ENCODE results near the gene UGT8.
"Not testable (repeated sequence)": the region's sequence is repeated elsewhere in the genome, so short reads cannot be mapped to it uniquely, and the experiment has no call there.

Gene UGT8

GRCh38 chr4:114606245-114606644 lies 7.6 kb downstream of the UGT8 start:
- H3K4me3 ChIP-seq (ENCODE audit: extremely low read depth, insufficient read depth, low read length, poor library complexity, severe bottlenecking), result no peak overlapping the region
- H3K9me3 ChIP-seq (ENCODE audit: control insufficient read depth, low read length), result no peaks in the 10 kb centered on the region
- no peaks in the 10 kb centered on the region for H3K4me1 ChIP-seq (ENCODE audit: control insufficient read depth, insufficient read depth, low read length, poor library complexity, severe bottlenecking)
- 67 to 80% methylated on average over 1 of the region's 2 CpGs for WGBS, 2 experiments (ENCODE audit: insufficient coverage in 2 of 2)
- H3K36me3 ChIP-seq (ENCODE audit: control insufficient read depth, insufficient read depth, low read length), result no peaks in the 10 kb centered on the region
- no peak overlapping the region for H3K27ac ChIP-seq (ENCODE audit: low read depth, low read length, severe bottlenecking)

GRCh38 chr4:114607056-114607455 lies 8.4 kb downstream of the UGT8 start:
- H3K36me3 ChIP-seq (ENCODE audit: control insufficient read depth, insufficient read depth, low read length), result no peaks in the 10 kb centered on the region
- H3K27ac ChIP-seq (ENCODE audit: low read depth, low read length, severe bottlenecking), result no peak overlapping the region
- H3K4me1 ChIP-seq (ENCODE audit: control insufficient read depth, insufficient read depth, low read length, poor library complexity, severe bottlenecking), result no peaks in the 10 kb centered on the region
- no peak overlapping the region for H3K4me3 ChIP-seq (ENCODE audit: extremely low read depth, insufficient read depth, low read length, poor library complexity, severe bottlenecking)
- H3K9me3 ChIP-seq (ENCODE audit: control insufficient read depth, low read length), result no peaks in the 10 kb centered on the region

GRCh38 chr4:114613560-114613959 lies 15.0 kb downstream of the UGT8 start:
- WGBS, 2 experiments (ENCODE audit: insufficient coverage in 2 of 2), result 80 to 82% methylated on average over 1 to 3 of the region's 4 CpGs
- Histone ChIP-seq H3K4me3 (ENCODE audit: extremely low read depth, insufficient read depth, low read length, poor library complexity, severe bottlenecking) (no peak overlapping the region), H3K36me3 (ENCODE audit: control insufficient read depth, insufficient read depth, low read length) (no peaks in the 10 kb centered on the region), H3K4me1 (ENCODE audit: control insufficient read depth, insufficient read depth, low read length, poor library complexity, severe bottlenecking) (no peaks in the 10 kb centered on the region), H3K9me3 (ENCODE audit: control insufficient read depth, low read length) (no peaks in the 10 kb centered on the region), H3K27ac (ENCODE audit: low read depth, low read length, severe bottlenecking) (no peak overlapping the region)

- 100% methylated on average over 1 of the region's 3 CpGs; no CpG with 5 or more reads in 1 of the 2 experiments for WGBS, 2 experiments (ENCODE audit: insufficient coverage in 2 of 2)
- Histone ChIP-seq H3K36me3 (ENCODE audit: control insufficient read depth, insufficient read depth, low read length) (no peaks in the 10 kb centered on the region), H3K4me3 (ENCODE audit: extremely low read depth, insufficient read depth, low read length, poor library complexity, severe bottlenecking) (no peak overlapping the region), H3K4me1 (ENCODE audit: control insufficient read depth, insufficient read depth, low read length, poor library complexity, severe bottlenecking) (no peaks in the 10 kb centered on the region), H3K9me3 (ENCODE audit: control insufficient read depth, low read length) (no peaks in the 10 kb centered on the region), H3K27ac (ENCODE audit: low read depth, low read length, severe bottlenecking) (no peak overlapping the region)
Measured at GRCh38 chr4:114615435-114615834, 16.8 kb downstream of the UGT8 start.

GRCh38 chr4:114616036-114616435 lies 17.4 kb downstream of the UGT8 start:
- not testable (repeated sequence) for H3K27ac ChIP-seq (ENCODE audit: low read depth, low read length, severe bottlenecking); H3K4me3 ChIP-seq (ENCODE audit: extremely low read depth, insufficient read depth, low read length, poor library complexity, severe bottlenecking); H3K36me3 ChIP-seq (ENCODE audit: control insufficient read depth, insufficient read depth, low read length); H3K9me3 ChIP-seq (ENCODE audit: control insufficient read depth, low read length); H3K4me1 ChIP-seq (ENCODE audit: control insufficient read depth, insufficient read depth, low read length, poor library complexity, severe bottlenecking)
- 89 to 92% methylated on average over 4 of the region's 12 CpGs for WGBS, 2 experiments (ENCODE audit: insufficient coverage in 2 of 2)

GRCh38 chr4:114626196-114626595 lies 27.6 kb downstream of the UGT8 start:
- H3K4me3 ChIP-seq (ENCODE audit: extremely low read depth, insufficient read depth, low read length, poor library complexity, severe bottlenecking), result no peak overlapping the region
- H3K4me1 ChIP-seq (ENCODE audit: control insufficient read depth, insufficient read depth, low read length, poor library complexity, severe bottlenecking), result no peaks in the 10 kb centered on the region
- WGBS, 2 experiments (ENCODE audit: insufficient coverage in 2 of 2), result 100% methylated on average over 1 of the region's 2 CpGs; no CpG with 5 or more reads in 1 of the 2 experiments
- no peak overlapping the region for H3K27ac ChIP-seq (ENCODE audit: low read depth, low read length, severe bottlenecking)
- no peaks in the 10 kb centered on the region for H3K9me3 ChIP-seq (ENCODE audit: control insufficient read depth, low read length)
- no peaks in the 10 kb centered on the region for H3K36me3 ChIP-seq (ENCODE audit: control insufficient read depth, insufficient read depth, low read length)

- no peak overlapping the region for H3K4me3 ChIP-seq (ENCODE audit: extremely low read depth, insufficient read depth, low read length, poor library complexity, severe bottlenecking)
- WGBS, 2 experiments (ENCODE audit: insufficient coverage in 2 of 2), result 80 to 100% methylated on average over 1 to 2 of the region's 5 CpGs
- no peak overlapping the region for H3K27ac ChIP-seq (ENCODE audit: low read depth, low read length, severe bottlenecking)
- no peaks in the 10 kb centered on the region for H3K4me1 ChIP-seq (ENCODE audit: control insufficient read depth, insufficient read depth, low read length, poor library complexity, severe bottlenecking)
- no peaks in the 10 kb centered on the region for H3K9me3 ChIP-seq (ENCODE audit: control insufficient read depth, low read length)
- H3K36me3 ChIP-seq (ENCODE audit: control insufficient read depth, insufficient read depth, low read length), result no peaks in the 10 kb centered on the region
Measured at GRCh38 chr4:114636192-114636935, 37.8 kb downstream of the UGT8 start.

GRCh38 chr4:114642173-114642780 lies 43.7 kb downstream of the UGT8 start:
- 89 to 92% methylated on average over 2 to 3 of the region's 4 CpGs for WGBS, 2 experiments (ENCODE audit: insufficient coverage in 2 of 2)
- no peaks in the 10 kb centered on the region for H3K36me3 ChIP-seq (ENCODE audit: control insufficient read depth, insufficient read depth, low read length)
- no peak overlapping the region for H3K4me3 ChIP-seq (ENCODE audit: extremely low read depth, insufficient read depth, low read length, poor library complexity, severe bottlenecking)
- no peak overlapping the region for H3K27ac ChIP-seq (ENCODE audit: low read depth, low read length, severe bottlenecking)
- no peaks in the 10 kb centered on the region for H3K4me1 ChIP-seq (ENCODE audit: control insufficient read depth, insufficient read depth, low read length, poor library complexity, severe bottlenecking)
- no peaks in the 10 kb centered on the region for H3K9me3 ChIP-seq (ENCODE audit: control insufficient read depth, low read length)

- WGBS, 2 experiments (ENCODE audit: insufficient coverage in 2 of 2), result no CpG with 5 or more reads among the region's 1 CpG
- no peaks in the 10 kb centered on the region for H3K4me1 ChIP-seq (ENCODE audit: control insufficient read depth, insufficient read depth, low read length, poor library complexity, severe bottlenecking)
- H3K9me3 ChIP-seq (ENCODE audit: control insufficient read depth, low read length), result no peaks in the 10 kb centered on the region
- H3K36me3 ChIP-seq (ENCODE audit: control insufficient read depth, insufficient read depth, low read length), result no peaks in the 10 kb centered on the region
- no peak overlapping the region for H3K27ac ChIP-seq (ENCODE audit: low read depth, low read length, severe bottlenecking)
- H3K4me3 ChIP-seq (ENCODE audit: extremely low read depth, insufficient read depth, low read length, poor library complexity, severe bottlenecking), result no peak overlapping the region
Measured at GRCh38 chr4:114649908-114650307, 51.3 kb downstream of the UGT8 start.

GRCh38 chr4:114653675-114654074 lies 55.1 kb downstream of the UGT8 start:
- no peaks in the 10 kb centered on the region for H3K4me1 ChIP-seq (ENCODE audit: control insufficient read depth, insufficient read depth, low read length, poor library complexity, severe bottlenecking)
- H3K27ac ChIP-seq (ENCODE audit: low read depth, low read length, severe bottlenecking), result no peak overlapping the region
- H3K9me3 ChIP-seq (ENCODE audit: control insufficient read depth, low read length), result no peaks in the 10 kb centered on the region
- H3K4me3 ChIP-seq (ENCODE audit: extremely low read depth, insufficient read depth, low read length, poor library complexity, severe bottlenecking), result no peak overlapping the region
- no peaks in the 10 kb centered on the region for H3K36me3 ChIP-seq (ENCODE audit: control insufficient read depth, insufficient read depth, low read length)
- WGBS, 2 experiments (ENCODE audit: insufficient coverage in 2 of 2), result 86 to 100% methylated on average over 1 of the region's 1 CpG

- Histone ChIP-seq H3K27ac (ENCODE audit: low read depth, low read length, severe bottlenecking) (no peak overlapping the region), H3K9me3 (ENCODE audit: control insufficient read depth, low read length) (no peaks in the 10 kb centered on the region), H3K36me3 (ENCODE audit: control insufficient read depth, insufficient read depth, low read length) (no peaks in the 10 kb centered on the region), H3K4me1 (ENCODE audit: control insufficient read depth, insufficient read depth, low read length, poor library complexity, severe bottlenecking) (no peaks in the 10 kb centered on the region), H3K4me3 (ENCODE audit: extremely low read depth, insufficient read depth, low read length, poor library complexity, severe bottlenecking) (no peak overlapping the region)
- WGBS, 2 experiments (ENCODE audit: insufficient coverage in 2 of 2), result 60% methylated on average over 1 of the region's 2 CpGs; no CpG with 5 or more reads in 1 of the 2 experiments
Measured at GRCh38 chr4:114654592-114654991, 56.0 kb downstream of the UGT8 start.

Measured in mesodermal cell (in vitro differentiated cells).